Occipital lobe (tissue), 2 donors: ENCODE measurements around the gene EDAR. TPM values are rescaled to one million over a fixed set of nuclear protein-coding genes. Genes with fewer than 3 reads are reported as not detected.

Experiments
- DNase-seq: peaks from one replicate; lab custom pipeline; 2025; lab: John Stamatoyannopoulos, UW
- total RNA-seq: library from RNA; depleted of rRNA; stranded (reverse); fragments of >200 nt; gene quantifications from one replicate; pipeline ENCODE4 v1.2.3, GENCODE V29; 2014

Gene EDAR
- total RNA-seq, 1 donor from 2014 or later = not detected

GRCh38 chr2:109001201-109001600 lies 12.2 kb upstream of the EDAR start:
- no peak for DNase-seq

GRCh38 chr2:109000738-109001137 lies 11.7 kb upstream of the EDAR start:
- no peak for DNase-seq

- DNase-seq = no peak
Observed at GRCh38 chr2:108998911-108999310, 9.9 kb upstream of the EDAR start.

GRCh38 chr2:108994178-108994577 lies 5.2 kb upstream of the EDAR start:
- no peak for DNase-seq

GRCh38 chr2:108993095-108993937 lies 4.3 kb upstream of the EDAR start:
- DNase-seq = no peak

GRCh38 chr2:108988076-108988795 lies 784 bp downstream of the EDAR start:
- DNase-seq = no peak

GRCh38 chr2:108986916-108987510 lies 2.0 kb downstream of the EDAR start:
- no peak for DNase-seq

- no peak for DNase-seq
Observed at GRCh38 chr2:108983610-108984009, 5.4 kb downstream of the EDAR start.

GRCh38 chr2:108983061-108983460 lies 6.0 kb downstream of the EDAR start:
- DNase-seq = no peak

- no peak for DNase-seq
Observed at GRCh38 chr2:108982259-108982679, 6.8 kb downstream of the EDAR start.

- no peak for DNase-seq
Observed at GRCh38 chr2:108981846-108982245, 7.2 kb downstream of the EDAR start.

- no peak for DNase-seq
Observed at GRCh38 chr2:108980076-108980475, 8.9 kb downstream of the EDAR start.

- no peak for DNase-seq
Observed at GRCh38 chr2:108979461-108979860, 9.6 kb downstream of the EDAR start.

GRCh38 chr2:108978709-108979111 lies 10.3 kb downstream of the EDAR start:
- DNase-seq = no peak

GRCh38 chr2:108975613-108976435 lies 13.2 kb downstream of the EDAR start:
- DNase-seq = no peak

- DNase-seq = no peak
Observed at GRCh38 chr2:108974674-108975073, 14.3 kb downstream of the EDAR start.

- no peak for DNase-seq
Observed at GRCh38 chr2:108972663-108973062, 16.4 kb downstream of the EDAR start.

- no peak for DNase-seq
Observed at GRCh38 chr2:108971661-108972566, 17.1 kb downstream of the EDAR start.

GRCh38 chr2:108970369-108970768 lies 18.7 kb downstream of the EDAR start:
- no peak for DNase-seq

- DNase-seq = no peak
Observed at GRCh38 chr2:108969856-108970255, 19.2 kb downstream of the EDAR start.
